Measurements from ENCODE around the gene MFF.

GRCh38 chr2:227312579-227312978 lies 12.5 kb upstream of the MFF start:
- TF ChIP-seq CTCF (IDR thresholded peaks at IDR 0.05; ENCODE audit: extremely low read depth in 1 of 2, insufficient read depth in 1 of 2, low read depth in 1 of 2, low read length in 2 of 2), result no peak
- TF ChIP-seq EZH2 (IDR thresholded peaks at IDR 0.05; ENCODE audit: borderline replicate concordance, low read depth, low read length, severe bottlenecking), result no peak
- no peak for TF ChIP-seq MYC (IDR thresholded peaks at IDR 0.05; ENCODE audit: low read depth, low read length)
- no peak for TF ChIP-seq POLR2A (IDR thresholded peaks at IDR 0.05; ENCODE audit: low read depth, low read length)
- TF ChIP-seq POLR2AphosphoS5 (IDR thresholded peaks at IDR 0.05; ENCODE audit: insufficient read depth, low read depth, low read length), result no peak
- TF ChIP-seq GATA2 (IDR thresholded peaks at IDR 0.05; ENCODE audit: insufficient read depth, insufficient read length, low read depth, low read length), result no peak

Data from endothelial cell of umbilical vein (primary cell).